HEK293 (cell line): ENCODE data around the gene MYO18B.

Experiments
- CTCF ChIA-PET: fragments of 350-600 bp; formaldehyde crosslinking; extraction: SDS; loops from one replicate; lab custom pipeline; 2021; ENCODE audit warnings: antibody characterized with exemption; lab: Yijun Ruan, JAX
- POLR2A ChIA-PET: fragments of 300-600 bp; formaldehyde crosslinking; extraction: SDS; loops from one replicate; lab custom pipeline; 2020; ENCODE audit warnings: antibody characterized with exemption, inconsistent platforms; lab: Yijun Ruan, JAX
- H3K27ac ChIP-seq: fragments of 200-500 bp; sonication (Bioruptor generic); 2 replicates; pipeline ENCODE4 v1.5.1; 2014; ENCODE audit warnings: low read depth, low read length, control low read depth, inconsistent platforms; ENCODE audit errors: extremely low read depth
- H3K36me3 ChIP-seq, 2 experiments: fragments of 200-500 bp in 1 of 2; sonication (Bioruptor generic) in 1 of 2; 1 replicate in 1 of 2; 2 replicates in 1 of 2; pipeline ENCODE4 v1.5.1; 2014 to 2017; ENCODE audit warnings: inconsistent platforms in 2 of 2, low read length in 2 of 2; ENCODE audit not compliant: control insufficient read depth in 2 of 2, insufficient read depth in 1 of 2
- H3K4me1 ChIP-seq: fragments of 200-500 bp; sonication (Bioruptor generic); 2 replicates; pipeline ENCODE4 v1.5.1; 2014; ENCODE audit warnings: mild to moderate bottlenecking, low read length, inconsistent platforms; ENCODE audit not compliant: control insufficient read depth, insufficient read depth
- H3K4me3 ChIP-seq: 2 replicates; pipeline ENCODE4 v1.5.1; 2011; ENCODE audit warnings: low read depth, mild to moderate bottlenecking, control low read depth, low read length, moderate library complexity
- H3K9me3 ChIP-seq: fragments of 200-500 bp; sonication (Bioruptor generic); 2 replicates; pipeline ENCODE4 v1.5.1; 2014; ENCODE audit warnings: low read depth, low read length, inconsistent platforms; ENCODE audit not compliant: control insufficient read depth, insufficient read depth
- KLF9 ChIP-seq: fragments of 450-650 bp; formaldehyde crosslinking; IDR thresholded peaks from 2 replicates; pipeline ENCODE4 v1.5.1; 2016; ENCODE audit warnings: missing biosample characterization, missing genetic modification characterization, low read depth
- OVOL3 ChIP-seq: fragments of 450-650 bp; formaldehyde crosslinking; IDR thresholded peaks from 2 replicates; pipeline ENCODE4 v1.5.1; 2016; ENCODE audit warnings: missing biosample characterization, missing genetic modification characterization
- PRDM1 ChIP-seq: fragments of 450-650 bp; formaldehyde crosslinking; IDR thresholded peaks from 2 replicates; pipeline ENCODE4; 2016; ENCODE audit warnings: missing biosample characterization, missing genetic modification characterization
- PRDM2 ChIP-seq: fragments of 450-650 bp; formaldehyde crosslinking; IDR thresholded peaks from 2 replicates; pipeline ENCODE4 v1.5.1; 2016; ENCODE audit warnings: missing biosample characterization, missing genetic modification characterization, borderline replicate concordance
- PRDM6 ChIP-seq: fragments of 450-650 bp; formaldehyde crosslinking; IDR thresholded peaks from 2 replicates; pipeline ENCODE4 v1.5.1; 2017; ENCODE audit warnings: missing biosample characterization, missing genetic modification characterization
- SP7 ChIP-seq: fragments of 450-650 bp; formaldehyde crosslinking; IDR thresholded peaks from 2 replicates; pipeline ENCODE4 v1.5.1; 2016; ENCODE audit warnings: missing biosample characterization, missing genetic modification characterization
- TRIM28 ChIP-seq: IDR thresholded peaks from 2 replicates; pipeline ENCODE4 v1.6.1; 2011; ENCODE audit warnings: low read length, control low read depth, borderline replicate concordance
- ZBTB21 ChIP-seq: fragments of 450-650 bp; formaldehyde crosslinking; IDR thresholded peaks from 2 replicates; pipeline ENCODE4 v1.5.1; 2017; ENCODE audit warnings: missing biosample characterization, missing genetic modification characterization
- ZFP69B ChIP-seq: fragments of 450-650 bp; formaldehyde crosslinking; IDR thresholded peaks from 2 replicates; pipeline ENCODE4 v1.5.1; 2016; ENCODE audit warnings: missing biosample characterization, missing genetic modification characterization
- ZNF121 ChIP-seq: fragments of 450-650 bp; formaldehyde crosslinking; IDR thresholded peaks from 2 replicates; pipeline ENCODE4 v1.5.1; 2016; ENCODE audit warnings: missing biosample characterization, missing genetic modification characterization
- ZNF138 ChIP-seq: fragments of 450-650 bp; formaldehyde crosslinking; IDR thresholded peaks from 2 replicates; pipeline ENCODE4 v1.5.1; 2016; ENCODE audit warnings: missing biosample characterization, missing genetic modification characterization, borderline replicate concordance
- ZNF140 ChIP-seq: fragments of 450-650 bp; formaldehyde crosslinking; IDR thresholded peaks from 2 replicates; pipeline ENCODE4 v1.5.1; 2016; ENCODE audit warnings: missing biosample characterization, missing genetic modification characterization
- ZNF157 ChIP-seq: fragments of 450-650 bp; formaldehyde crosslinking; IDR thresholded peaks from 2 replicates; pipeline ENCODE4 v1.5.1; 2016; ENCODE audit warnings: missing biosample characterization, missing genetic modification characterization
- ZNF184 ChIP-seq: fragments of 450-650 bp; IDR thresholded peaks from 2 replicates; pipeline ENCODE4 v1.5.1; 2018; ENCODE audit warnings: missing biosample characterization, mild to moderate bottlenecking, missing genetic modification characterization
- ZNF202 ChIP-seq: fragments of 450-650 bp; formaldehyde crosslinking; IDR thresholded peaks from 2 replicates; pipeline ENCODE4 v1.5.1; 2016; ENCODE audit warnings: missing biosample characterization, missing genetic modification characterization, borderline replicate concordance
- ZNF239 ChIP-seq: fragments of 450-650 bp; formaldehyde crosslinking; IDR thresholded peaks from 2 replicates; pipeline ENCODE4 v1.5.1; 2016; ENCODE audit warnings: missing biosample characterization, missing genetic modification characterization
- ZNF266 ChIP-seq: fragments of 450-650 bp; formaldehyde crosslinking; IDR thresholded peaks from 2 replicates; pipeline ENCODE4 v1.5.1; 2016; ENCODE audit warnings: missing biosample characterization, missing genetic modification characterization, low read depth
- ZNF280C ChIP-seq: fragments of 450-650 bp; formaldehyde crosslinking; IDR thresholded peaks from 2 replicates; pipeline ENCODE4 v1.5.1; 2016; ENCODE audit warnings: missing biosample characterization, missing genetic modification characterization
- ZNF335 ChIP-seq: fragments of 450-650 bp; formaldehyde crosslinking; conservative IDR thresholded peaks from 2 replicates; pipeline ENCODE4 v1.5.1; 2016; ENCODE audit warnings: missing biosample characterization, missing genetic modification characterization
- ZNF416 ChIP-seq: fragments of 450-650 bp; formaldehyde crosslinking; IDR thresholded peaks from 2 replicates; pipeline ENCODE4 v1.5.1; 2016; ENCODE audit warnings: missing biosample characterization, missing genetic modification characterization
- ZNF548 ChIP-seq: fragments of 450-650 bp; formaldehyde crosslinking; IDR thresholded peaks from 2 replicates; pipeline ENCODE4 v1.5.1; 2016; ENCODE audit warnings: missing biosample characterization, missing genetic modification characterization
- ZNF549 ChIP-seq: fragments of 450-650 bp; IDR thresholded peaks from 2 replicates; pipeline ENCODE4 v1.5.1; 2018; ENCODE audit warnings: missing biosample characterization, missing genetic modification characterization, mild to moderate bottlenecking, inconsistent platforms, moderate library complexity
- ZNF76 ChIP-seq: fragments of 450-650 bp; formaldehyde crosslinking; IDR thresholded peaks from 2 replicates; pipeline ENCODE4; 2016; ENCODE audit warnings: low read depth, missing biosample characterization, missing genetic modification characterization, borderline replicate concordance
- ZSCAN30 ChIP-seq: fragments of 450-650 bp; IDR thresholded peaks from 2 replicates; pipeline ENCODE4 v1.5.1; 2018; ENCODE audit warnings: missing biosample characterization, mild to moderate bottlenecking, missing genetic modification characterization, moderate library complexity
- TF ChIP-seq, protein P1 (sequence below): fragments of 450-650 bp; formaldehyde crosslinking; IDR thresholded peaks from 2 replicates; pipeline ENCODE4 v1.5.1; 2016; ENCODE audit warnings: missing biosample characterization, missing genetic modification characterization

The MYO18B gene

GRCh38 chr22:26043031-26043430 lies 301.0 kb downstream of the MYO18B start:
- ChIA-PET POLR2A (no interaction called here), CTCF (interaction anchor here (0.7 kb wide), 1 partner anchor 37 kb away, joined by 3 read pairs; no protein-coding TSS in a partner anchor)
- no peak overlapping the region for H3K4me3 ChIP-seq
- TF ChIP-seq ZBTB21 (tag by site-specific recombination) (no peak), KLF9 (no peak), ZNF202 (tag by site-specific recombination) (no peak), ZNF335 (tag by site-specific recombination) (no peak), ZNF121 (tag by site-specific recombination) (no peak), PRDM2 (no peak), TRIM28 (no peak), PRDM6 (tag by site-specific recombination) (no peak), ZNF184 (tag by site-specific recombination) (no peak)
- H3K4me1 ChIP-seq = peaks cover 3% of the 10 kb centered on the region; the same call in 1 of the 2 replicates
- H3K36me3 ChIP-seq = no peaks in the 10 kb centered on the region
- H3K27ac ChIP-seq = no peak overlapping the region
- no peaks in the 10 kb centered on the region for H3K9me3 ChIP-seq

DNA sequence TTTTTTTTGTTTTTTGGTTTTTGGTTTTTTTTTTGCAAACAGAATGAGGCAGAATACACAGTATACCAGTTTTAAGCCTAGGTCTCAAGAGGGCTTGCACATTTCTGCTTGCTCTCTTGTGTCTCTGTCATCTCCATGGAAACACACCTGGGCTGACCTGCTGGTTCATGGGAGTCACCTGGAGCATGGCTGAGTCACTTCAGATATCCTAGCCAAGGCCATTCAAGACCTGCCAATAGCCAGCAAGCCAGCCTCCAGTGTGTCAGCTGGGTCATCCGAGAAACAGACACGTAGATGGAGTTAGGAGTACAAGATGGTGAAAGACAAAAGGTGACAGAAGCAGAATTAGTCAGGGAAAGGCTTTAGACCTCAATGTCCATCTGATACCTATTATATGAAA lies 303.1 kb downstream of the MYO18B start:
- POLR2A ChIA-PET = no interaction called here
- no peak overlapping the region for H3K27ac ChIP-seq
- TF ChIP-seq ZNF548 (no peak), ZSCAN30 (tag by site-specific recombination) (no peak), PRDM1 (tag by site-specific recombination) (no peak), ZNF76 (no peak), ZNF140 (tag by site-specific recombination) (no peak), ZNF266 (tag by site-specific recombination) (no peak), SP7 (tag by site-specific recombination) (no peak), ZFP69B (tag by site-specific recombination) (no peak), ZNF280C (no peak), ZNF416 (tag by site-specific recombination) (no peak), OVOL3 (tag by site-specific recombination) (no peak), ZNF239 (tag by site-specific recombination) (no peak), ZNF138 (tag by site-specific recombination) (no peak), ZNF549 (tag by site-specific recombination) (no peak), ZNF157 (no peak)
- TF ChIP-seq, protein P1, sequence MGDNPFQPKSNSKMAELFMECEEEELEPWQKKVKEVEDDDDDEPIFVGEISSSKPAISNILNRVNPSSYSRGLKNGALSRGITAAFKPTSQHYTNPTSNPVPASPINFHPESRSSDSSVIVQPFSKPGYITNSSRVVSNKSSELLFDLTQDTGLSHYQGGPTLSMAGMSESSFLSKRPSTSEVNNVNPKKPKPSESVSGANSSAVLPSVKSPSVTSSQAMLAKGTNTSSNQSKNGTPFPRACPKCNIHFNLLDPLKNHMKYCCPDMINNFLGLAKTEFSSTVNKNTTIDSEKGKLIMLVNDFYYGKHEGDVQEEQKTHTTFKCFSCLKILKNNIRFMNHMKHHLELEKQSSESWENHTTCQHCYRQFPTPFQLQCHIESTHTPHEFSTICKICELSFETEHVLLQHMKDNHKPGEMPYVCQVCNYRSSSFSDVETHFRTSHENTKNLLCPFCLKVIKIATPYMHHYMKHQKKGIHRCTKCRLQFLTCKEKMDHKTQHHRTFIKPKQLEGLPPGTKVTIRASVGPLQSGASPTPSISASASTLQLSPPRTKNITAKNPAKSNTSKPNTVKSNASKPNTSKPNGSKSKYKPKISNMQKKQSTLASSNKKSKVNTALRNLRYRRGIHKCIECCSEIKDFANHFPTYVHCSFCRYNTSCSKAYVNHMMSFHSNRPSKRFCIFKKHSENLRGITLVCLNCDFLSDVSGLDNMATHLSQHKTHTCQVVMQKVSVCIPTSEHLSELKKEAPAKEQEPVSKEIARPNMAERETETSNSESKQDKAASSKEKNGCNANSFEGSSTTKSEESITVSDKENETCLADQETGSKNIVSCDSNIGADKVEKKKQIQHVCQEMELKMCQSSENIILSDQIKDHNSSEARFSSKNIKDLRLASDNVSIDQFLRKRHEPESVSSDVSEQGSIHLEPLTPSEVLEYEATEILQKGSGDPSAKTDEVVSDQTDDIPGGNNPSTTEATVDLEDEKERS = no peak
- no peak overlapping the region for H3K4me3 ChIP-seq
- H3K4me1 ChIP-seq = peaks cover 6% of the 10 kb centered on the region; the same call in 1 of the 2 replicates
- H3K9me3 ChIP-seq = no peaks in the 10 kb centered on the region
- H3K36me3 ChIP-seq = no peaks in the 10 kb centered on the region
- CTCF ChIA-PET = interaction anchor here (0.8 kb wide), 1 partner anchor 128 kb away, joined by 3 read pairs; no protein-coding TSS in a partner anchor
